K562 (cell line): ENCODE measurements around the gene ST6GALNAC1.

ENCODE experiments used
- GABPB1 ChIP-seq: sonication (generic); formaldehyde crosslinking; IDR thresholded peaks from 2 replicates; pipeline ENCODE4 v1.8.0; 2022; ENCODE audit warnings: mild to moderate bottlenecking, missing genetic modification reagents
- HNRNPK ChIP-seq: fragments of 200-400 bp; formaldehyde crosslinking; IDR thresholded peaks from one replicate; pipeline ENCODE4 v1.6.1; 2018; ENCODE audit warnings: mild to moderate bottlenecking, low read depth, low read length; ENCODE audit not compliant: poor library complexity, severe bottlenecking
- IRF2 ChIP-seq: sonication (generic); formaldehyde crosslinking; IDR thresholded peaks from 2 replicates; pipeline ENCODE4 v1.8.1; 2022; ENCODE audit warnings: mild to moderate bottlenecking, missing genetic modification reagents
- POLR2AphosphoS5 ChIP-seq: IDR thresholded peaks from 2 replicates; pipeline ENCODE4 v1.6.1; 2011; ENCODE audit warnings: mild to moderate bottlenecking, low read depth, low read length, moderate library complexity; ENCODE audit not compliant: control insufficient read depth, insufficient read depth
- REST ChIP-seq, 2 experiments: fragments of 450-650 bp; formaldehyde crosslinking in 1 of 2; IDR thresholded peaks; 2 replicates each; pipeline versions ENCODE4 v1.4.0 to v1.6.1; 2014 to 2020; ENCODE audit warnings: mild to moderate bottlenecking in 2 of 2, borderline replicate concordance in 1 of 2, low read depth in 1 of 2
- SIN3A ChIP-seq, 2 experiments: fragments of 150-350 bp in 1 of 2; IDR thresholded peaks; 2 replicates each; pipeline ENCODE4 v1.6.1; 2011 to 2016; ENCODE audit warnings: borderline replicate concordance in 2 of 2, low read depth in 2 of 2, low read length in 2 of 2, mild to moderate bottlenecking in 2 of 2, moderate library complexity in 2 of 2; ENCODE audit not compliant: control insufficient read depth in 1 of 2
- ZNF140 ChIP-seq: fragments of 250-450 bp; sonication (Bioruptor Pico); IDR thresholded peaks from 2 replicates; pipeline ENCODE4 v1.8.0; 2021; ENCODE audit warnings: moderate library complexity, mild to moderate bottlenecking, inconsistent platforms
- ZNF239 ChIP-seq: fragments of 250-450 bp; sonication (Bioruptor Pico); IDR thresholded peaks from 2 replicates; pipeline ENCODE4 v1.4.0; 2020; ENCODE audit warnings: mild to moderate bottlenecking
- TF ChIP-seq, protein P1 (sequence below): fragments of 450-650 bp; formaldehyde crosslinking; IDR thresholded peaks from 2 replicates; pipeline ENCODE4 v1.4.0; 2020; ENCODE audit warnings: mild to moderate bottlenecking, moderate library complexity

DNA sequence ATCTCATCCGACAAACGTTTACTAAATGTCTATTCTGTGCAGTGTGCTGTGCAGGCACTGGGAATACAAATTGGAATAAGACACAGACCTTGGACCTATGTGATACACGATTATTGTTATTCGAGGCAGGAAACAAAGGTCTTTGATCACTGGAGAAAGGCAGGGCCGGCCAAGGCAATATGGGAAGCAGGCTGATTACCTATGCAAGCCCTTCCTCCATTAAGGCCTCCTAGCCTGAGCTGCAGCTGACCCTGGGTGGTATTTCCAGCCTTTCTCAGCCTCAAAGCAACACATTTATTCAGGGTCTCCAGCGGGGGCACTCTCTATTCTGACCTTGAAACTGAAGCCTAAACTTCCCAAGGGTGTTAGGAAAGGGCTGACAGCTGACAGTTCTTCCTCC lies 13.4 kb downstream of the ST6GALNAC1 start:
- no peak for TF ChIP-seq HNRNPK
- TF ChIP-seq GABPB1 (CRISPR knock-in tag) = no peak
- no peak for TF ChIP-seq POLR2AphosphoS5
- no peak for TF ChIP-seq ZNF239 (CRISPR knock-in tag)
- TF ChIP-seq REST (IDR thresholded peaks at IDR 0.05; ENCODE audit: borderline replicate concordance) = no peak
- no peak for TF ChIP-seq REST (CRISPR knock-in tag; IDR thresholded peaks at IDR 0.05; ENCODE audit: low read depth)
- no peak for TF ChIP-seq IRF2 (CRISPR knock-in tag)
- TF ChIP-seq, protein P1, sequence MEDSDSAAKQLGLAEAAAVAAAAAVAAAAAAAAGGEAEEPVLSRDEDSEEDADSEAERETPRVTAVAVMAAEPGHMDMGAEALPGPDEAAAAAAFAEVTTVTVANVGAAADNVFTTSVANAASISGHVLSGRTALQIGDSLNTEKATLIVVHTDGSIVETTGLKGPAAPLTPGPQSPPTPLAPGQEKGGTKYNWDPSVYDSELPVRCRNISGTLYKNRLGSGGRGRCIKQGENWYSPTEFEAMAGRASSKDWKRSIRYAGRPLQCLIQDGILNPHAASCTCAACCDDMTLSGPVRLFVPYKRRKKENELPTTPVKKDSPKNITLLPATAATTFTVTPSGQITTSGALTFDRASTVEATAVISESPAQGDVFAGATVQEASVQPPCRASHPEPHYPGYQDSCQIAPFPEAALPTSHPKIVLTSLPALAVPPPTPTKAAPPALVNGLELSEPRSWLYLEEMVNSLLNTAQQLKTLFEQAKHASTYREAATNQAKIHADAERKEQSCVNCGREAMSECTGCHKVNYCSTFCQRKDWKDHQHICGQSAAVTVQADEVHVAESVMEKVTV (CRISPR knock-in tag) = no peak
- no peak for TF ChIP-seq SIN3A (IDR thresholded peaks at IDR 0.05; ENCODE audit: borderline replicate concordance in 2 of 2, control insufficient read depth in 1 of 2, low read depth in 2 of 2, low read length in 2 of 2)
- TF ChIP-seq ZNF140 = no peak
